Measurements from ENCODE around the gene HS6ST3.

Gene HS6ST3

DNA sequence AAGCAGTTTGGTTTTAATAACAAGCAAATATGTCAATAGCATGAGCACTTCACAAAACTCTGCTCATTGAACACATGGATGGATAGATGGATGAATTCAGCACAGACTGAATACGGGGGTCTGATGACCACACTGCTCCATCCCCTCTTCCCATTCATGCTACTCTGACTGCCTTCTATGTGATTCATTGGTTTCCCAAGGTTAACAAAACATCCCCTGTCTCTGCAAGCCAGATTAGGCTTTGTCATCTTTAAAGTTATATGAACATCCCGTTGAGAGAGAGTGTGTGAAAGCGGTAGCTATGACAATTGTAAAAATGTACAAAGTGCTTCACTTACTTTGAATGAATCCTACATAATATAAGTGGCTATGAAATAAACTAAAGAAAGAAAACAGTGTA lies 651.9 kb downstream of the HS6ST3 start:
- no peak for DNase-seq
- no peaks in the 10 kb centered on the region for H3K9me3 ChIP-seq (ENCODE audit: severe bottlenecking)
- no peaks in the 10 kb centered on the region for H3K36me3 ChIP-seq
- no peak overlapping the region for H3K27ac ChIP-seq
- TF ChIP-seq, protein P1, sequence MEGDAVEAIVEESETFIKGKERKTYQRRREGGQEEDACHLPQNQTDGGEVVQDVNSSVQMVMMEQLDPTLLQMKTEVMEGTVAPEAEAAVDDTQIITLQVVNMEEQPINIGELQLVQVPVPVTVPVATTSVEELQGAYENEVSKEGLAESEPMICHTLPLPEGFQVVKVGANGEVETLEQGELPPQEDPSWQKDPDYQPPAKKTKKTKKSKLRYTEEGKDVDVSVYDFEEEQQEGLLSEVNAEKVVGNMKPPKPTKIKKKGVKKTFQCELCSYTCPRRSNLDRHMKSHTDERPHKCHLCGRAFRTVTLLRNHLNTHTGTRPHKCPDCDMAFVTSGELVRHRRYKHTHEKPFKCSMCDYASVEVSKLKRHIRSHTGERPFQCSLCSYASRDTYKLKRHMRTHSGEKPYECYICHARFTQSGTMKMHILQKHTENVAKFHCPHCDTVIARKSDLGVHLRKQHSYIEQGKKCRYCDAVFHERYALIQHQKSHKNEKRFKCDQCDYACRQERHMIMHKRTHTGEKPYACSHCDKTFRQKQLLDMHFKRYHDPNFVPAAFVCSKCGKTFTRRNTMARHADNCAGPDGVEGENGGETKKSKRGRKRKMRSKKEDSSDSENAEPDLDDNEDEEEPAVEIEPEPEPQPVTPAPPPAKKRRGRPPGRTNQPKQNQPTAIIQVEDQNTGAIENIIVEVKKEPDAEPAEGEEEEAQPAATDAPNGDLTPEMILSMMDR (IDR thresholded peaks at IDR 0.05; ENCODE audit: low read depth, low read length), result no peak
- no peak overlapping the region for H3K4me3 ChIP-seq (ENCODE audit: low read depth, low read length)
- H3K27me3 ChIP-seq (ENCODE audit: insufficient read depth, low read depth, severe bottlenecking), result peaks cover 92% of the 10 kb centered on the region

DNA sequence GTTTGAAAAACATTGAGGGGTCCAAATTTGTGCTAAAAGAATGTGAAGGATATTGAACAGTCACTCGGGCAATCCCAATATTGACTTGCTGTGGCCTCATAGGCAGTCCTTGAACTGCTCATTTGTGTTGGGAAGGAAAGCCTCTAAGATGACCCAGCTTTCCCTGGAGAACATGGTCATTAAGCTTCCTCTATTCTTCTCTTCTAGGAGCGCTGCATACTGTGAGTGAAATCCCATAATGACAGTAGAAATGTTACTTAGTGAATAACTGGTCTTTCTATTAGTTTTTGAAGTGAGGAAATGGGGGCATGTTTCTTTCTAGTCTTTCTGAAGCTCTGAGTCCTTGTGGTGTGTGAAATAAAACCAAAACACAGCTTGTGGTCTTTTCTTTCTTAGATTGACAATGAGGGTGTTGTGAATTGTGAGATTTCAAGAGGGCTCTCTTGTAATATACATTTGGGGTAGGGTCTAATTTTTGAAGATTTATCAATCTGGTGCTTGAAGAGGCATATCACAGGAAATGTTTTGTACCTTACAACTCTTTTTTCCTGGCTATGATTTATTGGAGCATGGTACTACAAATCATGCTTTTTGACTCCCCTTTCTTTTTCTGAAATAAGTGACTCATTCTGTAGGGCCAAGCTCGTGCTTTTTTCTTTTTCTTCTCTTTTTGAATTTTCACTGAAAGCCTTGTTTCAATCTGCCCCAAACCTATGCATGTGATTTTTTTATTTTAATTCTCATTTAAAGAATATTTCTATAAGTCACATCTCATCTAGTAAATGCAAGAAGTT lies 653.6 kb downstream of the HS6ST3 start:
- H3K9me3 ChIP-seq (ENCODE audit: severe bottlenecking), result no peaks in the 10 kb centered on the region
- no peak overlapping the region for H3K27ac ChIP-seq
- H3K36me3 ChIP-seq, result no peaks in the 10 kb centered on the region
- H3K4me3 ChIP-seq (ENCODE audit: low read depth, low read length), result no peak overlapping the region
- TF ChIP-seq, protein P1 (IDR thresholded peaks at IDR 0.05; ENCODE audit: low read depth, low read length), result no peak
- DNase-seq, result no peak
- H3K27me3 ChIP-seq (ENCODE audit: insufficient read depth, low read depth, severe bottlenecking), result peaks cover 93% of the 10 kb centered on the region

DNA sequence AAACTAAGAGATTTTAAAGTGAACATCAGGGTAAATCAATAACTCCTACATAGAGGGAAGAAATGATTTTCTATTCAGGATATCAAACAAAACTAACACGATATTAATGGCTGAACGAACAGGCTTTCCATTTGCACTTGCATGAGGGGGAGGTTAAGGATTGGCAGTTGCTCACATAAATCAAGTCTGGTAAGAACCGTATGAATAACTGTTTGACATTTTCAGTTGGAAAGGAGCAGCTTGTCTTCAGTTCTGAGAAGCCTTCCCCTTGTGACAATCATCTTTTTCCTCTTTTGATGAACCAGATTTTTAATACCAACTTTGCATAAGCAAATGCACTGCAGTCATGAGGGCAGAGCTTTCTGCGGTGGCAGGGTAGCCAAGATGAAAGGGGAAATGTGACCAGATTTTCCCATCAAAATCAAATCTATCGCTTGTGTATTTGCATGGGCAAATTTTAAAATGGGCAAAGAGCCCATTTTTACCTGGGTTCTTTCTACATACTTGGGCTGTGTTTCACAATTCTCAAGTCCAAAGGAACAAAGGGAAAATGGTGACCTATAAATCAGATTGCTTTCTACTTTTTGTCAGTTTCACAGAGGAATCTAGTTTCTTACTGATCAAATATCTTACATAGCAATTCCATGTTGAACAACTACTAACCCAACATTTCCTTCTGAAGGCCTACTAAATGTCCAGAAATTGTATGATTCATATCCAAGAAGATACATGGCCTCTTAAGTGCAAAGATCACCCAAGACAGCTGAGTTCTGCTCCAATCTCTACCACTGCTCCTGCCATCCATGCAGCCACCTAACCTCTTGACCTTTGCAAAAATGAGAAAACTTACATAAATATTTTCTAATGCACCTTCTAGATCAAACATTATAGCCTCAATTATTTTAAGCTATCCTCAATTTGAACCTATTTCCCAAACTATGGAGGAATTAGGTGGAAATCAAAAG lies 654.7 kb downstream of the HS6ST3 start:
- Histone ChIP-seq H3K9me3 (ENCODE audit: severe bottlenecking) (no peaks in the 10 kb centered on the region), H3K36me3 (no peaks in the 10 kb centered on the region), H3K27ac (no peak overlapping the region), H3K27me3 (ENCODE audit: insufficient read depth, low read depth, severe bottlenecking) (peaks cover 90% of the 10 kb centered on the region), H3K4me3 (ENCODE audit: low read depth, low read length) (no peak overlapping the region)
- DNase-seq, result no peak
- TF ChIP-seq, protein P1 (IDR thresholded peaks at IDR 0.05; ENCODE audit: low read depth, low read length), result no peak

DNA sequence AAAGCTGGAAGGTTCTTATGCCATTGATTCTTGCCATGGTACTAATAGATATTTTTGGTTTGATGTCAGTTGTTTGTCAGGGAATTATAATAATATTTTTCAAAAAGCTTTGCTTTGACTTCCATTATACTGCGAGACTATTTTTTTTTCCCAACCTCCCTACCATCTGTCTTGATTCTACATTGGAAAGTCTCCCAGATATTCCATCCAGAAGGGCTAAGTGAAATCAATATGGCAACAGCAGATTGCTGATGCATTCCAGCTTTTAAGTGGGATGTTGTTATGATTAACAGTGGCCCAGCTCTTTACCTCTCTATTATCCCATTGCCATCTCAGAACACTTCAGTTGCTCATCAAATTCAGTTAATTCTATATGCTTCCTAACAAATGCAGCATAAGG lies 657.0 kb downstream of the HS6ST3 start:
- Histone ChIP-seq H3K4me3 (ENCODE audit: low read depth, low read length) (no peak overlapping the region), H3K27me3 (ENCODE audit: insufficient read depth, low read depth, severe bottlenecking) (peaks cover 76% of the 10 kb centered on the region), H3K9me3 (ENCODE audit: severe bottlenecking) (no peaks in the 10 kb centered on the region), H3K27ac (no peak overlapping the region), H3K36me3 (no peaks in the 10 kb centered on the region)
- no peak for DNase-seq
- TF ChIP-seq, protein P1 (IDR thresholded peaks at IDR 0.05; ENCODE audit: low read depth, low read length), result no peak

DNA sequence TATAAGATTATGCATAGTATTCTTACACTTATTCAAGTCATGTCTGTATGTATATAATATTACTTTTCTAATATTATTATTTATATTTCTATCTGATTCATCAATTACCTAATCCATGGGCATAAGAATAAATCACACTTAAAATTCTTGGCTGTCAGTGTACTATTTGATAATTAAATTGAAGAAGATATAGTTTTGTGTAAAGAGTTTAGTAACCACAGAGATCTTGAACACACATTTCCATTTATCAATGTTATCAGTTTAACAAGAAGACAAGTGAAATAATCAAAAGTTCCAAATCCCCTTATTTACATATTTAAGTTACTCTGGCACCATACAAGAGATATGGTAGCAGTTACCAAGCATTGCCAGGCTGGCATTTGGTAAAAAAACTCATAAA lies 659.9 kb downstream of the HS6ST3 start:
- Histone ChIP-seq H3K27ac (no peak overlapping the region), H3K4me3 (ENCODE audit: low read depth, low read length) (no peak overlapping the region), H3K27me3 (ENCODE audit: insufficient read depth, low read depth, severe bottlenecking) (peaks cover 69% of the 10 kb centered on the region), H3K36me3 (no peaks in the 10 kb centered on the region), H3K9me3 (ENCODE audit: severe bottlenecking) (no peaks in the 10 kb centered on the region)
- DNase-seq, result no peak
- TF ChIP-seq, protein P1 (IDR thresholded peaks at IDR 0.05; ENCODE audit: low read depth, low read length), result no peak

Measured in WERI-Rb-1 (cell line).